H1 (cell line): ENCODE data around the gene CDC45.

Experiments used
- CTCF ChIP-seq, 3 experiments: IDR thresholded peaks; 1 replicate in 2 of 3; 2 replicates in 1 of 3; pipeline versions ENCODE4 v1.5.1 to v1.6.1; 2011; ENCODE audit warnings: low read length in 3 of 3, mild to moderate bottlenecking in 3 of 3, inconsistent platforms in 2 of 3, low read depth in 1 of 3, moderate library complexity in 1 of 3; ENCODE audit not compliant: insufficient read depth in 1 of 3; ENCODE audit errors: control extremely low read depth in 1 of 3
- GTF2F1 ChIP-seq: IDR thresholded peaks from 2 replicates; pipeline ENCODE4 v1.6.1; 2012; ENCODE audit warnings: low read depth, low read length, improper control_type of control experiment, borderline replicate concordance
- JUND ChIP-seq: IDR thresholded peaks from 2 replicates; pipeline ENCODE4 v1.6.1; 2011; ENCODE audit warnings: mild to moderate bottlenecking, improper control_type of control experiment, low read length
- KDM5A ChIP-seq: fragments of 200-600 bp; IDR thresholded peaks from 2 replicates; pipeline ENCODE4 v1.7.1; 2012; ENCODE audit warnings: mild to moderate bottlenecking, low read length, inconsistent platforms, mixed read lengths
- POLR2A ChIP-seq, 2 experiments: IDR thresholded peaks; 1 replicate in 1 of 2; 2 replicates in 1 of 2; pipeline ENCODE4 v1.6.1; 2011; ENCODE audit warnings: low read depth in 2 of 2, low read length in 2 of 2, mild to moderate bottlenecking in 2 of 2; ENCODE audit errors: control extremely low read depth in 1 of 2
- RFX5 ChIP-seq: IDR thresholded peaks from 2 replicates; pipeline ENCODE4 v1.6.1; 2011; ENCODE audit warnings: low read depth, low read length, improper control_type of control experiment, borderline replicate concordance
- TAF1 ChIP-seq: IDR thresholded peaks from 2 replicates; pipeline ENCODE4 v1.6.1; 2011; ENCODE audit warnings: mild to moderate bottlenecking, low read depth, low read length
- TAF7 ChIP-seq: optimal IDR thresholded peaks from 2 replicates; pipeline ENCODE3; 2011; ENCODE audit warnings: low read depth, mild to moderate bottlenecking, inconsistent platforms, low read length, moderate library complexity, borderline replicate concordance
- YY1 ChIP-seq: IDR thresholded peaks from 2 replicates; pipeline ENCODE4 v1.6.1; 2011; ENCODE audit warnings: low read depth, mild to moderate bottlenecking, low read length

- TF ChIP-seq YY1, result no peak
- no peak for TF ChIP-seq GTF2F1
- no peak for TF ChIP-seq KDM5A
- no peak for TF ChIP-seq POLR2A (IDR thresholded peaks at IDR 0.05; ENCODE audit: control extremely low read depth in 1 of 2, low read depth in 2 of 2, low read length in 2 of 2)
- no peak for TF ChIP-seq TAF1
- TF ChIP-seq CTCF (IDR thresholded peaks at IDR 0.05; ENCODE audit: control extremely low read depth in 1 of 3, insufficient read depth in 1 of 3, low read depth in 1 of 3, low read length in 3 of 3), result no peak
- no peak for TF ChIP-seq TAF7
- TF ChIP-seq RFX5, result no peak
- no peak for TF ChIP-seq JUND
Measured at GRCh38 chr22:19457828-19458428, 21.8 kb upstream of the CDC45 start.
